ENCODE results near the gene SPECC1L. TPM values are rescaled to one million over a fixed set of nuclear protein-coding genes. Genes with fewer than 3 reads are reported as not detected.

SPECC1L gene
- 25.0 and 28.3 TPM in 2 replicates for total RNA-seq

GRCh38 chr22:24270556-24271385, at the start of gene SPECC1L:
TSS of gene SPECC1L (plus strand) at chr22:24270831. CDS start at chr22:24302232, 31,401 bp downstream.
- no peaks in the 10 kb centered on the region for H3K36me3 ChIP-seq (ENCODE audit: control insufficient read depth, insufficient read depth, low read length)
- H3K4me3 ChIP-seq (ENCODE audit: low read depth, low read length), result peak within 1 kb of the TSS; percentile 100
- no peak for TF ChIP-seq CTCF (IDR thresholded peaks at IDR 0.05; ENCODE audit: insufficient read depth, low read length, severe bottlenecking)
- FAIRE-seq, result no peak
- H3K27me3 ChIP-seq (ENCODE audit: control insufficient read depth, insufficient read depth, low read length), result no peaks in the 10 kb centered on the region
- DNase-seq (ENCODE audit: low read depth), result peak; percentile 77

GRCh38 chr22:24224468-24224867, 46.2 kb upstream of the SPECC1L start:
- FAIRE-seq (no peak), DNase-seq (ENCODE audit: low read depth) (no peak)
- Histone ChIP-seq H3K4me3 (ENCODE audit: low read depth, low read length) (no peak overlapping the region), H3K36me3 (ENCODE audit: control insufficient read depth, insufficient read depth, low read length) (no peaks in the 10 kb centered on the region), H3K27me3 (ENCODE audit: control insufficient read depth, insufficient read depth, low read length) (no peaks in the 10 kb centered on the region)
- no peak for TF ChIP-seq CTCF (IDR thresholded peaks at IDR 0.05; ENCODE audit: insufficient read depth, low read length, severe bottlenecking)

- H3K27me3 ChIP-seq (ENCODE audit: control insufficient read depth, insufficient read depth, low read length), result no peaks in the 10 kb centered on the region
- FAIRE-seq, result no peak
- H3K36me3 ChIP-seq (ENCODE audit: control insufficient read depth, insufficient read depth, low read length), result no peaks in the 10 kb centered on the region
- no peak for DNase-seq (ENCODE audit: low read depth)
- no peak for TF ChIP-seq CTCF (IDR thresholded peaks at IDR 0.05; ENCODE audit: insufficient read depth, low read length, severe bottlenecking)
- H3K4me3 ChIP-seq (ENCODE audit: low read depth, low read length), result no peak overlapping the region
These were observed 45.5 kb upstream of the SPECC1L start for GRCh38 chr22:24225044-24225601.

- Histone ChIP-seq H3K27me3 (ENCODE audit: control insufficient read depth, insufficient read depth, low read length) (no peaks in the 10 kb centered on the region), H3K36me3 (ENCODE audit: control insufficient read depth, insufficient read depth, low read length) (no peaks in the 10 kb centered on the region), H3K4me3 (ENCODE audit: low read depth, low read length) (no peak overlapping the region)
- no peak for FAIRE-seq
- TF ChIP-seq CTCF (IDR thresholded peaks at IDR 0.05; ENCODE audit: insufficient read depth, low read length, severe bottlenecking), result no peak
- DNase-seq (ENCODE audit: low read depth), result no peak
These were observed 44.7 kb upstream of the SPECC1L start for GRCh38 chr22:24225951-24226350.

GRCh38 chr22:24230911-24231656, 39.5 kb upstream of the SPECC1L start:
- DNase-seq (ENCODE audit: low read depth) (no peak), FAIRE-seq (no peak)
- Histone ChIP-seq H3K36me3 (ENCODE audit: control insufficient read depth, insufficient read depth, low read length) (no peaks in the 10 kb centered on the region), H3K4me3 (ENCODE audit: low read depth, low read length) (no peak overlapping the region), H3K27me3 (ENCODE audit: control insufficient read depth, insufficient read depth, low read length) (no peaks in the 10 kb centered on the region)
- TF ChIP-seq CTCF (IDR thresholded peaks at IDR 0.05; ENCODE audit: insufficient read depth, low read length, severe bottlenecking), result peak; percentile 46

Data from bronchial epithelial cell (primary cell).